HK-2 (cell line): ENCODE results near the gene HSBP1L1.
A peak's percentile ranks its signal among the peaks of the same experiment; 100 is the strongest.
"Not testable (repeated sequence)": the region's sequence is repeated elsewhere in the genome, so short reads cannot be mapped to it uniquely, and the experiment has no call there.

Source experiments
- DNase-seq: peaks from one replicate; pipeline ENCODE4 v3.0.0-alpha.2; 2018; ENCODE audit not compliant: unreplicated experiment

Gene HSBP1L1

DNA sequence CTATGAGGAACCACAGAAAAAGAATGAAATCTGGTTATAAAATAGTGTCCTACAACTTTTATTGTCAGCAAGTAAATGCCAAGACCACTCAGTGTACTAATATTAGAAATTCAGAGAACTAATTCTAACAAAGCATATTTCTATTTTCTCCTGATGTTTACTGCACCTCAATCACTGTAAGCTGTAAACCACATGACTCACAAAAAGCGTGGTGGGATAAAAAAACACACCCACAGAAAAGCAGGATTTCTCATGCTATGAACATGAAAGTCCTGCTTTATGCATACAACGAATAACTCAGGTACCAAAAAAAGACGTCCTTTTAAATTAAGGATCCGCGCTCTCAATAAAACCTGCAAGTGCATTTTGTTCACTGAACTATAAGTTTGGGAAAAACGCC lies 23.1 kb downstream of the HSBP1L1 start:
- no peak for DNase-seq

DNA sequence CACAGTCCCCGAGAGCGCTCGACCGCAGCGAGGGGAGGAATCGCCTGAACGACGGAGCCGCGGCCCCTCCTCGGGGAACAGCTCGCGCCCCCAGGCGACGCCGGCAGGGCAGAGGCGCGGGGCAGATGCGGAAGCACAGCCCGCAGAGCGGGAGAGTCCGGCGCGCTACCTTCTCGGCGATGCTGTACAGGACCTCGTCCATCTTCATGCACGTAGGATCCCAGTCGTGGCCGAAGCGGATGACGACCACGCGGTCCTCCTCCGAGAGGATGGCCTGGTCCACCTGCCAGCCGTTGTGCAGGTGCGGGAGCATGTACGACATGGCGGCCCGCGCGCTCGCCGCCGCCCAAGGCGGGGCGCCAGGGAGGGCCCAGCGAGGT lies 23.6 kb downstream of the HSBP1L1 start:
- DNase-seq = peak; percentile 53

DNA sequence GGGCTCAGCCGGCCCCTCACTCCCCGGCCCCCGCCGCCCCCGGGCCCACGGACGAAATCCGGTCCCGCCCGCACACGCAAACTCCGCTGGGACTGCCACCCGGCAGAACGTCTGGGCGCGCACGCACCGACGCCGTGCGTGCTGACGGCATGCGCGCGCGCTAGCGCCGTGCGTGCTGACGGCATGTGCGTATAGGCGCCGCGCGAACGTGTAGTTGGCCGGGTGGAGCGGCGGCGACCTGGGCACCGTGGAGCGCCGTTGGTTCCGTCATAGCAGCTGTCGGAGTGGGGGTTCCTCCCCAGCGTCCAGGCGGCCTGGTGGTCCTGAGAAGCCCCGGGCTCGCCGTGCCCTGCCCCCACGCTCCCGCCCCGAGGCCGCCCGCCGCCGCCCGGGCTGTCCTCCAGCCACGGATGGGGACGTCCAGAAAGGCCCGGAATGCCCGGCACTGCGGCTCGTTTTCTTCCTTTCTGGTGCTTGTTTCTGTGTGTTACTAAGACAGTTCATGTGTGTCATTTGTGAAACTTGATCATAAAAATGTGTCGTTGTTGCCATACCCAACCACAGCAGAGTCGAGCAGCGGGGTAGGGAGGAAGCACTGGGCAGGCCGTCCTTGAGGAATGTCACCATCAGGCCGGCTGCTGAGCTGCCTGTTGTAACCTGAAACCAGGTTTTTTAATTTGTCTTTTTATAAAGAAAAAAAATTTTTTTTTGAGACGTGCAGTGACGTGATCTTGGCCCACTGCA lies 24.2 kb downstream of the HSBP1L1 start, which contains the start of gene TXNL4A:
TSS of gene TXNL4A (minus strand) at position 113 of the 744 bp plus-strand sequence. CDS start 171 bp downstream, outside the sequence.
- peak; percentile 72 for DNase-seq

DNA sequence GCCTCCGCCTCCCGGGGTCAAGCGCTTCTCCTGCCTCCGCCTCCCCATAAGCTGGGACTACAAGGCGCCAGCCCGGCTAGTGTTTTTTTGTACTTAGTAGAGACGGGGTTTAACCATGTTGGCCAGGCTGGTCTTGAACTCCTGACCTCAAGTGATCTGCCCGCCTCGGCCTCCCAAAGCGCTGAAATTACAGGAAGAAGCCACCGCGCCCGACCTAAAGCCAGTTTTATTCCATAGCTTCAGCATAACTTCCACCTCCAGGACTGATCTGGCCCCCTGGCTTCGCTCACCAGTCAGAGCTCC lies 24.7 kb downstream of the HSBP1L1 start:
- no peak for DNase-seq

GRCh38 chr18:79991494-79991893 lies 27.1 kb downstream of the HSBP1L1 start:
- no peak for DNase-seq

DNA sequence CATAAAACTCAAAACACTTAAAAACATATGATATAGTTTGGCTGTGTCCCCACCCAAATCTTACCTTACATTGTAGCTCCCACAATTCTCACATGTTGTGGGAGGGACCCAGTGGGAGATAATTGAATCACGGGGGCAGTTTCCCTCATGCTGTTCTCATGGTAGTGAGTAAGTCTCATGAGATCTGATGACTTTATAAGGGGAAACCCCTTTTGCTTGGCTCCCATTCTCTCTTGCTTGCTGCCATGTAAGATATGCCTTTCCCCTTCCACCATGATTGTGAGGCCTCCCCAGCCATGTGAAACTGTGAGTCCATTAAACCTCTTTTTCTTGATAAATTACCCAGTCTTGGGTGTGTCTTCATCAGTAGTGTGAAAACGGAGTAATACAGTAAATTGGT lies 35.3 kb downstream of the HSBP1L1 start:
- not testable (repeated sequence) for DNase-seq

GRCh38 chr18:80000877-80001276 lies 36.4 kb downstream of the HSBP1L1 start:
- DNase-seq = no peak

DNA sequence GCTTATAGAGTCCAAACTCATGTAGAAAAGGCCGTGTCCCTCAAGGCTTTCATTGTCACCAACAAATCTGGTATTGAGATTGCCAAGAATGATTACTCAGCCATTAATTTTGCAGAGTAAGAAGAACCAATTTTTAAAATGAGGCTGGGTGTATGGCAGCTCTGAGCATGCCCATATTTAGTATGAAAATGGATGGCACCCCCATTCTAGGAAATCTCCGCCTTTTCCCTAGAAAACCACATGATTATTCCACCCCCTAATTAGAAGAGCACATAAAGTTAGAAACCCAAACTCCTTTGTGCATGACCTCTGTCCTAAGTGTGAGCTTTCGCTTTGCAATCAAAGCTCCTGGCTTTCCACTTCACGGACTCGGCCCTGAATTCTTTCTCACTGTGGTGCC lies 38.0 kb downstream of the HSBP1L1 start:
- DNase-seq = no peak

DNA sequence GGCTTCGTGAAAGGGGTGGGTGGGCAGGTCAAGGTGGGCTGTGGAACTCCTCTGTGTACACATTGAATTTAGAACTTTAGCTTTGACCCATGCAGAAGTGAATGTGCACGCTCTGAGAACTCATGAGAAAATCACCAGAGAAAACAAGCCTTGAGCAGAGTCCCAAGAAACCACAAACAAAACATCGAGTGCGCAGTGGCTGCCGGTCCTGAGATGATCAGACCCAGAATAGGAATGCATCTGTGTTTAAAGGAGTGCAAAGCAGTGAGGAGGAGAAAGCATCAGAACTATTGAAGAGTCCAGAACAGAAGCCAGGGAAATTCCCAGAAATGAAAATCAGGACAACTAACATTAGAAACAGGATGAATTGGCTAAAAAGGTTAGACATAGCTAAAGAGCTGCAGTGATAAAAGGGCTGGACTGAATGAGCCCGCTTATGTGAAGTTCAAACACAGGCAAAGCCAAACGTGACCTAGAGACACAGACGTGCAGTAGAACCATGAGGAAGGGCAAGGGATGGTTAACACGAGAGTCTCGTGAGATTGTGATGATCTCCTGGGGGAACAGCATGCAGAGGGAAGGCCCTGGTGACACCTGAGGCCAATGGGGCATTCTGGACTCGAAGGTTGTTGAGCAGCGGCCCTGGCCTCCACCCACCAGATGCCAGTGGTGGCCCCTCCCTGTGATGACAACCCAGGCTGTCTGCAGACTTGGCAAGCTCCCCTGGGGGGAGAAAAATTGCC lies 40.3 kb downstream of the HSBP1L1 start:
- no peak for DNase-seq

- DNase-seq = no peak
Measured at GRCh38 chr18:80006724-80007123, 42.3 kb downstream of the HSBP1L1 start.

DNA sequence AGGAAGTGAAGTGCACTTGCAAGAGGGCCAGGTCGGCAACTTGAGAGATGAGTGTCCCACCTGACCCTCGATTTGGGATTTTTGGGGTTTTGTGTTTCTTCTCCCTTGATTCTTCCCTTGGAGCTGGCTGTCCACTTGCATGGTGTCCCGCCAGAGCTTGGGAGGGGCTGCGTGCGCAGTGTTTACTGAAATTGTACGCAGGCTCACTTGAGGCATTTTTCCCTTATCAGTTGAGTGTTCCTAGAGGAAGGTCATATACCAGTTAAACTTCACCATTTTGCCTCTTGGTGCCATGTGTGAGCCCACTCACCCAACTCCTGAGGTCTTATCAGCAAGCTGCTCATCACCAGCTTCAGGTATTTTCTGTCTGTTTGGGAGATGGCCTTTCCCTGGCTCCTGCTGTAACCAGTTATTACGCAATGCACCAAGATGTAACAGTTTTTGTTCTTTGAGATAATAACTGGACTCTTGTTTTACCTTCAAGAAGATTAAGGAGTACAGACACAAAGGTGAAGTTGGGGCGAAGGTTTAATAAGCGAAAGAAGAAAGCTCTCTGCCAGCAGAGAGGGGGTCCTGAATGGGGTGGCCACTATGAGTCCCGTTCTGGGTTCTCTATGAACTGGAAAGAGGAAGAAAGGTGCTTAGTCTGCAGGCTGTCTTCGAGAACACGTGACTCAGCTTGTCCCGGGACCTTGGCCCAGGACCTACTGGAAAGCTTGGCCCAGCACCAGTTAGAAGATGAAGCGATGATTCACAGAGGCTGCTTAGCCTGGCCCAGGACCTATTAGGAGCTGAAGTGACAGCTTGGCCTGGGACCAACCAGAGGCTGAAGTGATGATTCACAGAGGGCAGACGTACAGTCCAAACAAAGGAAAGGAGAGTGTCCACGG lies 45.5 kb downstream of the HSBP1L1 start:
- peak; percentile 80 for DNase-seq

- no peak for DNase-seq
Measured at GRCh38 chr18:80010551-80010906, 46.1 kb downstream of the HSBP1L1 start.

DNA sequence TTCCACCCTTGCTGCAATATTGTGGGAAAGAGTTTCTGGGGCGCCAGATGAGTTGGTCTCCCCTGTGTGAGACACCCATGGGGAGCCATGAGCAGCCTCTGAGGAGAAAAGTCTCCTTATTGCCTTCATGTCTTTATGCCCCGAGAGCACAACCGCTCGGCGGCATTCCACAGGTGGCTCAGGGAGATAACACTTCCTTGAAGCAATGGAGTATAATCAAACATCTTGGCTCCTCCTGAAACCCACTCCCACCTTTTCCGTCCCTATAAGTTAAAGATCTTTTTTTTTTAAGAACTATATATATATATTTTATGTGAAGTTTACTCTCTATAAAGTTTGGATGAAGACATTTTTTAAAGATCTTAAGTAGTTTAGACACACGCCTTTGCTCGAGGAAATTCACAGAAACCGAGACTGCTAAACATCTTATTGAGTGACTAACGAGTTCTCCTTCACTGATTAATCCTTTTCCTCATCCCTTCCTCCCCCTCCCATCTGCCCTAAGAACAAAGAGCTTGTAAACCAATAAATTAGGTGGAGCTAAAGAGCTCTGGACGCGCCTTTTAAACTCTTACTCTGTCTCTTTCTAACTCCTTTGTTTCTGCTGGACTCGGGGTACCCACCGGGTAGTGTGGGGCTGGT lies 47.2 kb downstream of the HSBP1L1 start:
- not testable (repeated sequence) for DNase-seq

- DNase-seq = no peak
Measured at GRCh38 chr18:80012714-80013113, 48.3 kb downstream of the HSBP1L1 start.
